HT1080 (cell line): ENCODE results near the gene ATP11A. TPM values are rescaled to one million over a fixed set of nuclear protein-coding genes. Genes with fewer than 3 reads are reported as not detected.

ENCODE experiments used
- DNase-seq: peaks from one replicate; pipeline ENCODE4 v3.0.0-alpha.2; 2015; ENCODE audit warnings: low read depth
- total RNA-seq: library from RNA; depleted of rRNA; stranded (reverse); fragments of >200 nt; shearing (Covaris generic); gene quantifications from 2 replicates; pipeline ENCODE4 v1.2.3, GENCODE V29; 2014

ATP11A gene
- total RNA-seq, 1 experiment from 2014 or later: 7.7 TPM

DNA sequence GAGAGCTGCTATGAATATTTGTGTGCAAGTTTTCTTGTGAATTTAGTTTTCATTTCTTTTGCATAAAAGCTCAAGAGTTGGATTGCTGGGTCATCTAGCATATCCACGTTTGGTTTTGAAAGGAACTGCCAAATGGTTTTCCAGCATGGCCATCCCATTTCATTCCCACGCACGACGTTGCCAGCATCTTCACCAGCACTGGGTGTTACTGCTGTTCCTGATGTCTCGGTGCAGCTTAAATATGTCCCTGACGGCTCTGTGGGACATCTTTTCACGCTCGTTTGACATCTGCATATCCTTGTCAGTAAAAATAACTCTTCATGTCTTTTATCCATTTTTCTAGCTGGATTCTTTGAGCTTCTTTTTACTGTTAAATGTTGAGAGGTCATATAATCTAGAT is 123.7 kb downstream of the ATP11A start:
- no peak for DNase-seq

DNA sequence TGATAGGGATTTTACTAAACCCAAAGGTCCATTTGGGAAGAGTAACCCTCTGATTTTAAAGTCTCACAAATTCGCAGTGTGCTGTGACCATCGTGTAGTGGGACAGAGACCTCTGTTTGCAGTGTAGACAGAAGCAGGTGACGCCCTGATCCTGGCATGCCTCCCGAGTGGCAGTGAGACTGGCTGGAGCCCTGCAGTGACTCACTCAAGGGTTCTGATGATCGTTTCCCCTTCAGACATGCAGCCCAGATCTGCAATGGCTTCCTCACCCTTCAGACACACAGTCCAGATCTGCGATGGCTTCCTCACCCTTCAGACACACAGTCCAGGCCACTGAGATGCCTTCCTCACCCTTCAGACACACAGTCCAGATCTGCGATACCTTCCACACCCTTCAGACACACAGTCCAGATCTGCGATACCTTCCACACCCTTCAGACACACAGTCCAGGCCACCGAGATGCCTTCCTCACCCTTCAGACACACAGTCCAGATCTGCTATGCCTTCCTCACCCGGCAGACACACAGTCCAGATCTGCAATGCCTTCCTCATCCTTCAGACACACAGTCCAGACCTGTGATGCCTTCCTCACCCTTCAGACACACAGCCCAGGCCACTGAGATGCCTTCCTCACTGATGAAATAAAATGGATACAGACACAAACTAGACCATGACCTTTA is 125.2 kb downstream of the ATP11A start:
- peak; percentile 53 for DNase-seq

DNA sequence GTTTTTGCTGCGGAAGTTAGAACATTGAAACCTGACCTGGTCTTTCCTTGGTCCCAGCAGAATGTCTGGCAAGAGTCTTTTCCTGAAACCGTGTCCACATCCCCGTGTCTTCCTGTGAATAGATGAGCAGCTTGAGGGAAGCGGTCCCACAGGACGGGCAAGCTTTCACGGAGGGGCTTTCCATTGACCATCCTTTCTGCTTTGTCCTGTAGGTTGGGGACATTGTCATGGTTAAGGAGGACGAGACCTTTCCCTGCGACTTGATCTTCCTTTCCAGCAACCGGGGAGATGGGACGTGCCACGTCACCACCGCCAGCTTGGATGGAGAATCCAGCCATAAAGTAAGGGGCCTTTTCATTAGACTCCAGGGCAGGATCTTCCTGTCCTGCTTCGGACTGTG is 126.0 kb downstream of the ATP11A start:
- DNase-seq: no peak

DNA sequence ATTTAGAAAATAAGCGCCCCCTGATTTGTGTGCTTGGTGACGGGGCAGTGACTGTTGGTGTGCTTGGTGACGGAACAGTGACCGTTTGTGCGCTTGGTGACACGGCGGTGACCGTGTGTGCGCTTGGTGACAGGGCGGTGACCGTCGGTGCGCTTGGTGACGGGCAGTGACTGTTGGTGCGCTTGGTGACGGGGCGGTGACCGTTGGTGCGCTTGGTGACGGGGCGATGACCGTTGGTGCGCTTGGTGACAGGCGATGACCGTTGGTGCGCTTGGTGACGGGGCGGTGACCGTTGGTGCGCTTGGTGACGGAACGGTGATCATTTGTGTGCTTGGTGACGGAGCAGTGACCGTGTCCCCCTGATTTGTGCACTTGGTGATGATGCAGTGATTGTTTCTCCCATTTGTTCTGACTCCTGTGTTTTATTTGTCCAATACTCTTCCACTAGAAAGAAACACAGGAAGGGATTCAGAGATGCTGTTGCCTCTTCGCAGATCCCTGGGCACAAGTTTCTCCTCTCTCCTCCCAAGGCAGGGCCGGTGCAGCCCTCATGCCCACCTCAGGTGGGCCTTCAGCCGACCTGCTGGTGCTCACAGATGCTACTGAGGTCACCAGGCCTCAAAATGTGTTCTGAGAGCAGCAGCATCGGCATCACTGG is 128.3 kb downstream of the ATP11A start:
- no peak for DNase-seq

DNA sequence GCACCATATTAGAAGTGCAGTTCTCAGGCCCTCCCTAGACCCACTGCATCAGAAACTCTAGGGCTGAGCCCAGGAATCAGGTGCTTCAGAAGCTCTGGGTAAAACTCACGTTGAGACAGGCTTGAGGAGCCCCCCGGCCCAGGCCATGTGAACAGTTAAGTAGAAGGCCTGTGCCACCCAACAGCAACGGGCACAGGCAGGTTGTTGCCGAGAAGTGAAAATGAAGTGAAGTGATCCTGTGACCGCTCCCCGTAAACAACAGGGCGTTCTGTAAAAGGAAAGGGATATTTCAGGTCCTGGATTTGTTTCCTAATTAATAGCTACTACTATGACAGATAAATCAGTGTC is 128.8 kb downstream of the ATP11A start:
- DNase-seq: no peak

DNA sequence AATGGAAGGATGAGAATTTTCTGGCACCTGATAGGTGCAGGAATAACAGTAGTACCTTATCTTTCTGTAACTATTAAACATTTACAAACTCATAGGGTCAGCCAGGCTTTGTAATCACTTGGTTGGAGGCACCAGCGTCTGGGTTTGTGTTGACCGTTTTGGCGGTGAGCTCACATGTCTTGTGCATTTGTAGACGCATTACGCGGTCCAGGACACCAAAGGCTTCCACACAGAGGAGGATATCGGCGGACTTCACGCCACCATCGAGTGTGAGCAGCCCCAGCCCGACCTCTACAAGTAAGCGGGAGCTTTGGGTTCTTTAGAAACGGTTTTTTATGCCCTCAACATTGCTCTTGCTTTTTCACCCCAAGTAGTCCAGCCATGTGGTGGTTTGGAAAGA is 129.3 kb downstream of the ATP11A start:
- DNase-seq: no peak

DNA sequence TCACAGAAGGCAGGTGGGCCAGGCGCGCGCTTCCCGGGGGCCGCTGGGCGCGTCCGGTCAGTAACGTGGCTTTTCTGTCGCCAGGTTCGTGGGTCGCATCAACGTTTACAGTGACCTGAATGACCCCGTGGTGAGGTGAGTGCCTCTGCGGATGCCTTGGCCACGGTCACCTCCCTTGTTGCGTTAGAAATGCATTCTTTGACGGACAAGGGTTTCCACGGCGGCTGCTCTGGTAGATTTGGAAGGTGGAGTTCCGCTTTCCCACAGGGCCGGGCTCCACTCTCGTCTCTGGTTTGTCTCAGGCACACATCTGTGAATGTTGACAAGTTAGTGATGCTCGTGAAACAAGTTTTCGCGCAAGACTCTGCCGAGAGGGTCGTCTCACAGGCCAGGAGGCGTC is 130.0 kb downstream of the ATP11A start:
- no peak for DNase-seq

DNA sequence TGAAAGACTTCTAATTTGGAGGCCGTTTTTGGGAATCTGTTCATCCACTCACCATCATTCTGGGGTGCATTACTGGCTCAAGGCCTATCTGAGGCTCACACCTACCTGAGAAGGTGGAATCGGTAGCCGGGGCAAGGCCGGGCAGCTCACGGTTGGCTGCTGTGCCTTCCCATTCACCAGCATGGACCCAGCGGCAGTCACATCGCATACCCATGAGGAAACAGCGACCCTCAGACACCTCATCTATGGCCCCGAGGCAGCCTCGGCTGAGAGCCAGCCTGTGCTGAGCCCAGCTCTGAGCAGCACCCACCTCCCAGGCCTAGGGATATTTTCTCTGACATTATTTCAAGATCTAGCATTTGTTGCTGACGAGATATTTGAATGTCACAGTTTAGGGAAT is 130.5 kb downstream of the ATP11A start:
- no peak for DNase-seq

DNA sequence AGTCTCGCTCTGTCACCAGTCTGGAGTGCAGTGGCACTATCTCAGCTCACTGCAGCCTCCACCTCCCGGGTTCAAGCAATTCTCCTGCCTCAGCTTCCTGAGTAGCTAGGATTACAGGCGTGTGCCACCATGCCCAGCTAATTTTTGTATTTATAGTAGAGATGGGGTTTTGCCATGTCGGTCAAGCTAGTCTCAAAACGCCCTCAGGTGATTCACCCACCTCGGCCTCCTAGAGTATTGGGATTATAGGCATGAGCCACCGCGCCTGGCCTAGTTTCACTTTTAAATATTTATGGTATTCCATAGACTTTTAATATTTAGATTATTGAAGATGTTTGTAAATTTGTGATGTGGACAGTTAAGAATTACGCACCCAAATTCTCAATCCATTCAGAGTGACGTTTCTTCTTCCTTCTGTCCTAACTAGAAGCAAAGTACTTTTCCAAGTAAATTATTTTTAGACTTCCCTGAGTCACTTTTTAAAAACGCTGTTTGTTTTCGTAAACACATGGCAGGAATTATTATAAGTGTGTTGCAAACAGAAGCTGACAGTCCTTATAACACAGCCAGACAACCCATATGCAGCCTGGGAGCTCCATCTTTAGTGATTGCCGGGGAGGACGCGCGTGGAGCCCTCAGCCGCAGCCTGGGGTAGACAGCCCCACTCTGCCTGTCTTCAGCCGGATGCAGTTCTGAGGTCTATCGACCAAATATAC is 131.7 kb downstream of the ATP11A start:
- DNase-seq: no peak

DNA sequence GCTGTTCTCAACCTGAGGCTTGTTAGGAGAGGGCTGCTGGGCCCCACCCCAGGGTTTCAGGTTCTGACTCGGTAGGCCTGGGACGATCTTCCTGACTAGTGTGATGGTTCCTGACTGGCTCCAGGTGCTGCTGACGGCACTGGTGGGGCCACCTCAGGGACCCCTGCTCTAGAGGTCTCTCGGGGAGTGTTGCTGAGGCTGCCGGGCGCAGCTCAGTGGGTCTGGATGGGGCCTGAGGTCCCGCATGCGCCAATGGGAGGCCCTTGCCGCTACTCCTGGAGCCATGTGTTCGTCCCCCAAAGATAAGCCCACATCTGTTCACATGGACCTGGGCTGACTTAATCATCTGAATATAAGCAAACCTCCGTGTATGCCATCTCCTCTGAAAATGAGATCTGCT is 133.0 kb downstream of the ATP11A start:
- DNase-seq: no peak

DNA sequence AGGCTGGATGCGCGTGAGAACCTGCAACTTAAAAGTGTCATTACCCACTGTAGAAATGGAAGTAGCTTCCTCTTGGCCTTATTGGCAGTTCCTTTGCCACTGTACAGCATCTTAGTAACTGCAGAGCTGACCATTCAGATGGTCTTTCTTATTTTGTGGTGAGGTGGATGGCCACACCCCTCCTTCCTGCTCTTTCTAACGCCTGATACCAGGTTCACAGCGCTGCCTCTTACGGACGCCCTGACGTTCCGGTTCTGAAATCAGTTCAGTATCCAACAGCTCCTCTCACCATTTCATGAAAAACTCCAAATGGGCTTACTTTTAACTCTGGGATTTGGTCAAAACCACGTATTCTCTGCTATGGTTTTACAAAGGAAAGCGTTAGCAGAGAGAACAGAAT is 134.6 kb downstream of the ATP11A start:
- DNase-seq: no peak

DNA sequence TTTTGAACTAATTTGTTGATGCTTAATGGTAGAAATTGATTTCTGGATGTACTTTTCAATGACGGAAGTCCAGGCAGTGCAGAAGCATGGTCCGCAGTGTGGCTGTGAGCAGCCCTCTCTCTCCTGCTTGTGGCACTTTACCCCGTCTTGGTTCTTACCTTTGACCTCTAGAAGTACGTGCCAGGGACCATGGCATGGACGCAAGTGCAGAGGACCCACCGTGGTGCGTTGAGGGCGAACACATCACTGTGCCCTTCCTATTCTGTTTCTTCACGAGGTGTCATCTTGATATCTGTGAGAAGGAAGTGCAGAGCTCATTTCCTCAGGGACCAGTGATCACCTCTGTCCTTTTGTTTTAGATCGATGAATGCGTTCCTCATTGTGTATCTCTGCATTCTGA is 135.2 kb downstream of the ATP11A start:
- DNase-seq: no peak

DNA sequence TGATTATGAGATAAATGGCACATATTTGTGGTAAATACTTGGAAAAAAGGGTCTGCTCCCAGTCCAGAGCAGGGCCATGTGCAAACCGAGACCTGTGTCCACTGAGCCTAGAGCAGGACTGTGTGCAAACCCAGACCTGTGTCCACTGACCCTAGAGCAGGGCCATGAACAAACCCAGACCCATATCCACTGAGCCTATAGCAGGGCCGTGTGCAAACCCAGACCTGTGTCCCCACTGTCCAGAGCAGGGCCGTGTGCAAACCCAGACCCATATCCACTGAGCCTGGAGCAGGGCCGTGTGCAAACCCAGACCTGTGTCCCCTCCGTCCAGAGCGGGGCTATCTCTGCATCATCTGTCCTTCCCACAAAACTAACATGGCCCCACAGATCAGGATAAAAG is 136.0 kb downstream of the ATP11A start:
- no peak for DNase-seq

DNA sequence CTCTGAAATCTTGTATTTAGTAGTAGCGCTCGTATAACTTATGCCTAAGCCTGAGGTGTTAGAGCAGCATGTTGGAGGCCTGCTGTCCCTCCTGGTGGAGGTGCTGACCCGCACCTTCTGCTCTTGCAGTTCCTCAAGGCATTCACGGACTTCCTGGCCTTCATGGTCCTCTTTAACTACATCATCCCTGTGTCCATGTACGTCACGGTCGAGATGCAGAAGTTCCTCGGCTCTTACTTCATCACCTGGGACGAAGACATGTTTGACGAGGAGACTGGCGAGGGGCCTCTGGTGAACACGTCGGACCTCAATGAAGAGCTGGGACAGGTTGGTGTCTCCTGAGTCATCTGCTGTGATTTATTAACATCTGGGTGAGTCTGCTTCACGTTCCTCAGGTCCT is 136.7 kb downstream of the ATP11A start:
- no peak for DNase-seq

DNA sequence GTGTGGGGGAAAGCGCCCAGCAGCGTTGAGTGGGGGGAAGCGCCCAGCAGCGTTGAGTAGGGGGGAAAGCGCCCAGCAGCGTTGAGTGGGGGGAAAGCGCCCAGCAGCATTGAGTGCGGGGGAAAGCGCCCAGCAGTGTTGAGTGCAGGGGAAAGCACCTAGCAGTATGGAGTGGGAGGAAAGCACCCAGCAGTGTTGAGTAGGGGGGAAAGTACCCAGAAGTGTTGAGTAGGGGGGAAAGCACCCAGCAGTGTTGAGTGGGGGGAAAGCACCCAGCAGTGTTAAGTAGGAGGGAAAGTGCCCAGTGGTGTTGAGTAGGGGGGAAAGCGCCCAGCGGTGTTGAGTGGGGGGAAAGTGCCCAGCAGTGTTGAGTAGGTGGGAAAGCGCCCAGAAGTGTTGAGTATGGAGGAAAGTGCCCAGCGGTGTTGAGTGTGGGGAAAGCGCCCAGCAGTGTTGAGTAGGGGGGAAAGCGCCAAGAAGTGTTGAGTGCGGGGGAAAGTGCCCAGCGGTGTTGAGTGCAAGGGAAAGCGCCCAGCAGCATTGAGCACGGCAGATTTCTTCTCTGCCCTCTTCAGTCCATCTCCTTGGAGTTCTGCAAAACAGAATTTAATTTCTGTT is 138.4 kb downstream of the ATP11A start:
- no peak for DNase-seq

DNA sequence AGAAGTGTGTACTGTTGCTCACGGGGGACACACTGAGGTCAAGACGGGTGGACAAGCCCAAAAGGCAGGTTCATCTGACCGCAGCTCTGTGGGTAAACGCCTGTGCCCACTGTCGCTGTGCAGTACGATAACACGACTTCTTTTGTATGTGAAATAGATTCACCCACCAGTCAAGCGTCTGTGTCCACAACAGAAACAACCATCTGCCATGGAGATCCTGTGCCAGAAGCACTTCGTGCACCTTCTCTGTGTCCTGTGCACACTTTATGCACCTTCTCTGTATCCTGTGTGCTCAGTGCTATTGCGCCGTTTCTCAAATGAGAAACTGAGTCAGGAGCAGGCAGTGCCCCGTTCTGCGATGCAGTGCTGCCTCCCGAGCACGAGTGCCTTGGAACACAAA is 138.9 kb downstream of the ATP11A start:
- no peak for DNase-seq

DNA sequence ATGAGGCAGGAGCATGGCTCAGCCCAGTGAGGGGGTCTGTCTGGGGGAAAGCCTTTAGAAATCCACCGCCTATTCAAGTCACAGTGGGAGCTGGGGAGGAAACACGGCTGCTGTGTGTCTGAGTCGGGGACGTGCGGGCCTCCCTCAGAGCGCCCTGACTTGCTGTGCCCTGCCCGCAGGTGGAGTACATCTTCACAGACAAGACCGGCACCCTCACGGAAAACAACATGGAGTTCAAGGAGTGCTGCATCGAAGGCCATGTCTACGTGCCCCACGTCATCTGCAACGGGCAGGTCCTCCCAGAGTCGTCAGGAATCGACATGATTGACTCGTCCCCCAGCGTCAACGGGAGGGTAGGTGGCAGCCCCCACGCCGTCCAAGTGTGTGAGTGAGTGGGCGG is 141.4 kb downstream of the ATP11A start:
- no peak for DNase-seq

DNA sequence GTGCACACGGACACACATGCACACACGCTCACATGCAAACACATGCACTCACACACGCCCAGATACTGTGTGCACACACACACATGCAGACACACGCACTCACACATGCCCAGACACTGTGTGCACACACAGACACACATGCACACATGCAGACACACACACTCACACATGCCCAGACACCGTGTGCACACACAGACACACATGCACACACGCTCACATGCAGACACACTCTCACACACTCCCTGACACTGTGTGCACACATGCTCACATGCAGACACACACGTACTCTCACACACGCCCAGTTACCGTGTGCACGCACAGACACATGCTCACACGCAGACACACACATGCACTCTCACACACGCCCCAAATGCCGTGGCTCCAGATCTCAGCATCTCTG is 142.0 kb downstream of the ATP11A start:
- no peak for DNase-seq

DNA sequence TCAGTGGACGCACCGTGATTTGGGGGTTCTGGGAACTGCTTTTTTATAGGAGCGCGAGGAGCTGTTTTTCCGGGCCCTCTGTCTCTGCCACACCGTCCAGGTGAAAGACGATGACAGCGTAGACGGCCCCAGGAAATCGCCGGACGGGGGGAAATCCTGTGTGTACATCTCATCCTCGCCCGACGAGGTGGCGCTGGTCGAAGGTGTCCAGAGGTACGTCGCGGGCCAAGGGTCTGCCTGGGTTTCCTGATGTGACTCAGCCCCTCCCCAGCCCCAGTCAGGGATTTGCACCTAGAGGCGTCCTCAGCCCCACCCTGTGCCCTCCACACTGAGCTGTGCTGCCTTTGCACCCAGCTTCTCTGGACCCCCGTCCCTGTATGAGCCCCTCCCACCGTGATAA is 143.0 kb downstream of the ATP11A start:
- DNase-seq: no peak

DNA sequence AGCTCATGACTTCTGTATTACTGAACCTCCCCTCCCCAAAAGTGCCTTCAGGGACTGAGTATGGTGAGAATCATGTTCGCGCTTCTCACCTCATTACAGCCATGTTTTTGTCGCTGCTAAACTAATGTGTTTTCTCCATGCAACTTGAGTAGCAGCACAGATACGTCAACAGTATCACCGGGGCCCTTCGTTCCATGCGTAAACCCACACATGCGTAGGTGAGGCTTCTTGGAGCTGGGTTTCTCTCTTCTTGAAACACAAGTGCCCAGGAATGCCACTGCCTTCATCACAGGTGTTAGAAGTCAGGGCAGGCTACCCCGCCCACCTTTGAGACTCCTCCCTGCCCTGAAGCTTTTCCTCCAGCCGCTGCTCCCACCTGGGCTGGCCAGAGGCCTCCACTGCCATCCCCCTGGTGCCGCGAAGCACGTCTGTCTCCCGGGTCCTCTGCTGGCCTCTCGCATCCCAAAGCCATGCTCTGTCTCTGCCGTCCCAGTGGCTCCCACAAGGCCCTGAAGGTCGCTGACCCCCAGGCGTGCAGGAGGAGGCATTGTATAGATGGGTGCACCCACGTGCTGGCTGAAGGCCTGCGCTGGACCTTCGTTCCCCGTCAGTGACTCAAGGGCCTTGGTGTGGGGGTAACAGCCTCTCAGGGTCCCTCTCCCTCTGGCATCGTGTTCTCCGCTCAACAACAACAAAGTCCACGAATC is 143.9 kb downstream of the ATP11A start:
- DNase-seq: no peak

DNA sequence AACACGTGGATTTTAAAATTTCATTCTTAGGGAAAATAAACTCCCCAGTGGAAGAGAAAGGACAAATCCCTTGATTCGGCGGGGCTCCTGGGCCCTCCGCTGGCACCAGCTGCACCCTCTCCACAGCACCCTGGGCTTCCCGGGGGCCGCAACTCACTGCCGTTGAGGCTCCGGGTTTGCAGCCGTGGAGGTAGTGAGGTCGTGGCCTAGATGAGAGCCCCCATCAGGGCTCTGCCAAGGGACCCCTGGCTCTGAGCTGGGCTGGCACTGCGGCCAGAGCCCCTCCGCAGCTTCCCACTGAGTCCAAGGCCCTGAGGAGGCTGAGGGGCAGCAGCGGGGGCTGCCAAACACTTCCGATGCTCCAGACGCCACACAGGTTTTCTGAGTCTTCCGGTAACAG is 145.5 kb downstream of the ATP11A start:
- no peak for DNase-seq

DNA sequence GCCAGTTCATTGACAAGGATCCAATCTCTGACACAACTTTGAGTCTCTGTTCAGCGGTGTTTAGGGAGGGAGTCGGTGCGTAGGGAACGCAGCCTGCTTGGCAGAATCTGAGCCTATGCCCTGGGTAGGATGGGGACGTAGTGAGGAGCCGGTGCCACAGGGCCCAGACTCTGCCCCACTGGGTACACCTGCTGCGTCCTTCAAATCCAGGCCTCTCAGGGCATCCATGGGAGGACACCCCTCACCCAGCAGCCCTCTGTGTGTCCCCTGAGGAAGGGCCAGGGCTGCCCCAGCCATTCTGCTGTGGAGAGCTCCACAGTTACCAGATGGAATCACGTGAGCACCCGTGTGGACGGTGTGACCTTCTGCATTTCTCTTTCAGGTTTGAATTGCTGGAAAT is 146.0 kb downstream of the ATP11A start:
- no peak for DNase-seq
